CD4-positive, alpha-beta T cell treated with Interleukin-1 beta for 1 hour (primary cell): ENCODE results near the gene HNF4A.
"Not testable (repeated sequence)": the region's sequence is repeated elsewhere in the genome, so short reads cannot be mapped to it uniquely, and the experiment has no call there.

ENCODE experiments used
- DNase-seq, 2 donors: peaks; one replicate each; pipeline ENCODE4 v3.0.0-alpha.2; 2020 to 2022

HNF4A gene

GRCh38 chr20:44345941-44346340 is 9.6 kb upstream of the HNF4A start:
- not testable (repeated sequence) for DNase-seq

- DNase-seq = no peak
Observed at GRCh38 chr20:44348168-44348659, 7.3 kb upstream of the HNF4A start.

- no peak for DNase-seq
Observed at GRCh38 chr20:44349349-44349748, 6.2 kb upstream of the HNF4A start.

GRCh38 chr20:44350567-44350966 is 4.9 kb upstream of the HNF4A start:
- no peak for DNase-seq

GRCh38 chr20:44354979-44355497 is 461 bp upstream of the HNF4A start:
- DNase-seq = no peak

- no peak for DNase-seq
Observed at GRCh38 chr20:44356353-44356723, 839 bp downstream of the HNF4A start.

- no peak for DNase-seq
Observed at GRCh38 chr20:44357020-44357419, 1.5 kb downstream of the HNF4A start.

GRCh38 chr20:44357555-44358125 is 2.1 kb downstream of the HNF4A start:
- DNase-seq = no peak

- no peak for DNase-seq
Observed at GRCh38 chr20:44358776-44359175, 3.3 kb downstream of the HNF4A start.

- DNase-seq = no peak
Observed at GRCh38 chr20:44360221-44360620, 4.7 kb downstream of the HNF4A start.

- DNase-seq = no peak
Observed at GRCh38 chr20:44361021-44361420, 5.5 kb downstream of the HNF4A start.

GRCh38 chr20:44362466-44362940 is 7.0 kb downstream of the HNF4A start:
- no peak for DNase-seq

- DNase-seq = no peak
Observed at GRCh38 chr20:44364068-44364467, 8.6 kb downstream of the HNF4A start.

GRCh38 chr20:44364780-44365179 is 9.3 kb downstream of the HNF4A start:
- no peak for DNase-seq

- no peak for DNase-seq
Observed at GRCh38 chr20:44367746-44368145, 12.2 kb downstream of the HNF4A start.

- DNase-seq = no peak
Observed at GRCh38 chr20:44370639-44371218, 15.2 kb downstream of the HNF4A start.

- no peak for DNase-seq
Observed at GRCh38 chr20:44382641-44383040, 27.1 kb downstream of the HNF4A start.

- peak; percentile 75 to 80 for DNase-seq
Observed at GRCh38 chr20:44384423-44385027, 29.0 kb downstream of the HNF4A start.

- DNase-seq = peak; percentile 58 to 67
Observed at GRCh38 chr20:44388466-44389023, 33.0 kb downstream of the HNF4A start.

GRCh38 chr20:44389871-44390270 is 34.4 kb downstream of the HNF4A start:
- DNase-seq = no peak

GRCh38 chr20:44390280-44390679 is 34.8 kb downstream of the HNF4A start:
- DNase-seq = no peak

- DNase-seq = no peak
Observed at GRCh38 chr20:44392088-44392775, 36.7 kb downstream of the HNF4A start.
